Endometrial microvascular endothelial cells (primary cell): ENCODE measurements around the gene DENND6B. TPM values are rescaled to one million over a fixed set of nuclear protein-coding genes. Genes with fewer than 3 reads are reported as not detected.

Experiments
- in situ Hi-C: cut with HindIII; loops from 2 replicates; pipeline ENCODE4 v1.10.0; 2017; ENCODE audit warnings: low sequenced_read_pairs, low pct_unique_long_range_greater_than_20kb; ENCODE audit errors: inconsistent ontology term
- total RNA-seq: library from RNA; depleted of rRNA; stranded (reverse); fragments of >200 nt; gene quantifications from one replicate; pipeline ENCODE4 v1.2.3, GENCODE V29; 2015; ENCODE audit errors: inconsistent ontology term

Gene DENND6B
- total RNA-seq, 1 donor from 2014 or later: 1.2 TPM

GRCh38 chr22:50264946-50265669 is 61.7 kb downstream of the DENND6B start:
- in situ Hi-C loops: no loop called here

- in situ Hi-C loops: no loop called here
Observed at GRCh38 chr22:50264104-50264745, 62.6 kb downstream of the DENND6B start.

- in situ Hi-C loops: no loop called here
Observed at GRCh38 chr22:50262973-50263617, 63.7 kb downstream of the DENND6B start.

GRCh38 chr22:50262460-50262911 is 64.3 kb downstream of the DENND6B start:
- in situ Hi-C loops: no loop called here

GRCh38 chr22:50261615-50262459 is 65.0 kb downstream of the DENND6B start, which contains the start of gene MAPK12:
Gene MAPK12, minus strand, starts transcription at chr22:50261683. Its CDS starts 174 bp downstream, at chr22:50261509.
- in situ Hi-C loops: no loop called here

GRCh38 chr22:50260801-50261614 is 65.8 kb downstream of the DENND6B start:
- in situ Hi-C loops: no loop called here

- in situ Hi-C loops: no loop called here
Observed at GRCh38 chr22:50260434-50260800, 66.4 kb downstream of the DENND6B start.

- in situ Hi-C loops: no loop called here
Observed at GRCh38 chr22:50259302-50259701, 67.5 kb downstream of the DENND6B start.

Other genes starting within 250 kb of the DENND6B start
- gene MLC1, start 241.6 kb downstream of the DENND6B start, total RNA-seq: not detected
- 6.1 TPM for gene MOV10L1, start 237.0 kb downstream of the DENND6B start, total RNA-seq
- gene PANX2, start 156.3 kb downstream of the DENND6B start, total RNA-seq: 2.2 TPM
- 39.3 TPM for gene TRABD, start 141.1 kb downstream of the DENND6B start, total RNA-seq
- gene SELENOO, start 126.0 kb downstream of the DENND6B start, total RNA-seq: 29.7 TPM
- 33.2 TPM for gene TUBGCP6, start 82.0 kb downstream of the DENND6B start, total RNA-seq
- gene HDAC10, start 75.7 kb downstream of the DENND6B start, total RNA-seq: 31.3 TPM
- gene MAPK12, start 65.3 kb downstream of the DENND6B start, total RNA-seq: 50.4 TPM
- gene MAPK11, start 56.6 kb downstream of the DENND6B start, total RNA-seq: 26.9 TPM
- 37.7 TPM for gene PLXNB2, start 19.4 kb downstream of the DENND6B start, total RNA-seq
- 35.0 TPM for gene PPP6R2, start 16.3 kb upstream of the DENND6B start, total RNA-seq
- gene SBF1, start 148.0 kb upstream of the DENND6B start, total RNA-seq: 53.1 TPM
- gene ADM2, start 154.5 kb upstream of the DENND6B start, total RNA-seq: under 0.01 TPM
- not detected for gene MIOX, start 159.8 kb upstream of the DENND6B start, total RNA-seq
- gene LMF2, start 180.7 kb upstream of the DENND6B start, total RNA-seq: 73.8 TPM
- 53.9 TPM for gene NCAPH2, start 181.2 kb upstream of the DENND6B start, total RNA-seq
- gene SCO2, start 198.6 kb upstream of the DENND6B start, total RNA-seq: 1.1 TPM
- gene TYMP, start 203.0 kb upstream of the DENND6B start, total RNA-seq: 16.1 TPM
- gene KLHDC7B, start 218.9 kb upstream of the DENND6B start, total RNA-seq: not detected
- gene SYCE3, start 235.9 kb upstream of the DENND6B start, total RNA-seq: not detected